H1 (cell line): ENCODE measurements around the gene PSORS1C1. TPM values are rescaled to one million over a fixed set of nuclear protein-coding genes. Genes with fewer than 3 reads are reported as not detected.

Experiments
- CTCF ChIA-PET: fragments of 300-600 bp; sonication (Branson Sonifier 250); formaldehyde crosslinking; loops from one replicate; lab custom pipeline; 2021; ENCODE audit not compliant: partially characterized antibody; lab: Charles Lee
- POLR2A ChIA-PET: fragments of 300-600 bp; sonication (Branson Sonifier 250); formaldehyde crosslinking; loops from one replicate; lab custom pipeline; 2021; ENCODE audit warnings: inconsistent platforms; ENCODE audit not compliant: partially characterized antibody; lab: Charles Lee
- DNase-seq, 2 experiments: peaks; one replicate each; pipeline versions ENCODE4 v3.0.0 to v3.0.0-alpha.2; 2010 to 2022; ENCODE audit warnings: low spot score in 2 of 2, low read depth in 1 of 2, mixed read lengths in 1 of 2
- FAIRE-seq: peaks from 2 replicates; lab custom pipeline; 2011; peaks lifted over from hg19 to GRCh38; lab: Jason Lieb, UNC
- H2AFZ ChIP-seq: 2 replicates; pipeline ENCODE4 v1.8.1; 2012; ENCODE audit warnings: low read length, inconsistent platforms
- H2AK5ac ChIP-seq: 2 replicates; pipeline ENCODE4 v1.6.1; 2013; ENCODE audit warnings: low read depth, low read length
- H2BK120ac ChIP-seq: replicated peaks from 2 replicates; pipeline ENCODE3; 2013; ENCODE audit warnings: low read depth, low read length, inconsistent platforms
- H2BK12ac ChIP-seq: 2 replicates; pipeline ENCODE4 v1.6.1; 2013; ENCODE audit warnings: low read depth, low read length
- H2BK15ac ChIP-seq: 2 replicates; pipeline ENCODE4 v1.6.1; 2013; ENCODE audit warnings: low read length
- H2BK20ac ChIP-seq: 2 replicates; pipeline ENCODE4 v1.6.1; 2013; ENCODE audit warnings: low read length
- H2BK5ac ChIP-seq: 2 replicates; pipeline ENCODE4 v1.6.1; 2013; ENCODE audit warnings: low read depth, low read length
- H3K14ac ChIP-seq: 2 replicates; pipeline ENCODE4 v1.6.1; 2013; ENCODE audit warnings: inconsistent platforms; ENCODE audit not compliant: insufficient read length
- H3K18ac ChIP-seq: 2 replicates; pipeline ENCODE4 v1.6.1; 2013; ENCODE audit warnings: low read length; ENCODE audit errors: extremely low read depth
- H3K23ac ChIP-seq: 2 replicates; pipeline ENCODE4 v1.6.1; 2013; ENCODE audit warnings: inconsistent platforms; ENCODE audit not compliant: insufficient read length
- H3K23me2 ChIP-seq: 2 replicates; pipeline ENCODE4 v1.6.1; 2013; ENCODE audit warnings: low read depth, low read length
- H3K27ac ChIP-seq: 2 replicates; pipeline ENCODE4 v1.6.1; 2011; ENCODE audit warnings: low read depth, low read length, inconsistent platforms
- H3K27me3 ChIP-seq, 4 experiments: replicated peaks in 1 of 4; 1 replicate in 1 of 4; 2 replicates in 3 of 4; pipeline versions ENCODE4 v1.6.1 to v1.8.1; 2011 to 2013; ENCODE audit warnings: low read length in 3 of 4, mild to moderate bottlenecking in 3 of 4, inconsistent platforms in 2 of 4, mixed read lengths in 2 of 4, moderate library complexity in 1 of 4; ENCODE audit not compliant: control insufficient read depth in 3 of 4, insufficient read depth in 3 of 4; ENCODE audit errors: extremely low read depth in 1 of 4
- H3K36me3 ChIP-seq, 4 experiments: 2 replicates each; pipeline versions ENCODE4 v1.6.1 to v1.8.1; 2011 to 2013; ENCODE audit warnings: mild to moderate bottlenecking in 4 of 4, low read length in 3 of 4, moderate library complexity in 2 of 4, control low read depth in 1 of 4, inconsistent platforms in 1 of 4; ENCODE audit not compliant: insufficient read depth in 4 of 4, control insufficient read depth in 2 of 4
- H3K4ac ChIP-seq: replicated peaks from 2 replicates; pipeline ENCODE3; 2013; ENCODE audit warnings: low read length, low read depth, mixed read lengths, inconsistent platforms; ENCODE audit not compliant: insufficient read length
- H3K4me1 ChIP-seq, 4 experiments: replicated peaks in 1 of 4; 1 replicate in 1 of 4; 2 replicates in 3 of 4; pipeline versions ENCODE4 v1.6.1 to v1.8.1; 2011 to 2013; ENCODE audit warnings: low read length in 3 of 4, inconsistent platforms in 2 of 4, mixed read lengths in 1 of 4; ENCODE audit not compliant: insufficient read depth in 4 of 4, control insufficient read depth in 3 of 4
- H3K4me2 ChIP-seq, 2 experiments: 2 replicates each; pipeline versions ENCODE4 v1.6.1 to v1.8.1; 2011 to 2013; ENCODE audit warnings: low read depth in 2 of 2, low read length in 2 of 2, control low read depth in 1 of 2, inconsistent platforms in 1 of 2, mild to moderate bottlenecking in 1 of 2; ENCODE audit not compliant: insufficient read depth in 1 of 2
- H3K4me3 ChIP-seq, 4 experiments: fragments of 200-600, 300-600 bp in 1 of 4; sonication (generic), shearing (Covaris generic), sonication (Bioruptor Twin) in 1 of 4; 2 replicates each; pipeline versions ENCODE4 v1.5.1 to v1.8.1; 2011 to 2016; ENCODE audit warnings: low read length in 4 of 4, low read depth in 3 of 4, control low read depth in 2 of 4, inconsistent platforms in 2 of 4, mild to moderate bottlenecking in 2 of 4, mixed read lengths in 1 of 4, moderate library complexity in 1 of 4; ENCODE audit not compliant: insufficient read depth in 2 of 4; ENCODE audit errors: extremely low read depth in 1 of 4
- H3K56ac ChIP-seq: replicated peaks from 2 replicates; pipeline ENCODE3; 2013; ENCODE audit warnings: low read depth, mild to moderate bottlenecking, mixed read lengths, low read length, inconsistent platforms; ENCODE audit not compliant: insufficient read length
- H3K79me1 ChIP-seq: 2 replicates; pipeline ENCODE4 v1.6.1; 2013; ENCODE audit warnings: low read depth, low read length, control low read depth
- H3K79me2 ChIP-seq, 2 experiments: 2 replicates each; pipeline versions ENCODE4 v1.6.1 to v1.8.1; 2012 to 2013; ENCODE audit warnings: low read length in 2 of 2, mild to moderate bottlenecking in 2 of 2, inconsistent platforms in 1 of 2; ENCODE audit not compliant: insufficient read depth in 2 of 2, control insufficient read depth in 1 of 2
- H3K9ac ChIP-seq, 4 experiments: replicated peaks in 1 of 4; 1 replicate in 1 of 4; 2 replicates in 3 of 4; pipeline versions ENCODE4 v1.6.1 to v1.8.1; 2011 to 2013; ENCODE audit warnings: low read depth in 3 of 4, low read length in 3 of 4, control low read depth in 2 of 4, mild to moderate bottlenecking in 2 of 4, moderate library complexity in 2 of 4, inconsistent platforms in 1 of 4; ENCODE audit errors: extremely low read depth in 1 of 4
- H3K9me3 ChIP-seq, 2 experiments: 2 replicates each; pipeline versions ENCODE4 v1.6.1 to v1.8.1; 2012 to 2013; ENCODE audit warnings: mild to moderate bottlenecking in 2 of 2, moderate library complexity in 2 of 2, control low read depth in 1 of 2, inconsistent platforms in 1 of 2, low read depth in 1 of 2, low read length in 1 of 2, mixed read lengths in 1 of 2; ENCODE audit not compliant: insufficient read depth in 2 of 2
- H4K20me1 ChIP-seq, 2 experiments: replicated peaks in 1 of 2; 2 replicates each; pipeline versions ENCODE3 to v1.8.1; 2011 to 2013; ENCODE audit warnings: inconsistent platforms in 2 of 2, low read length in 2 of 2, mild to moderate bottlenecking in 1 of 2; ENCODE audit not compliant: insufficient read depth in 2 of 2, control insufficient read depth in 1 of 2
- H4K5ac ChIP-seq: 2 replicates; pipeline ENCODE4 v1.6.1; 2013; ENCODE audit warnings: low read length, low read depth, mixed read lengths, inconsistent platforms; ENCODE audit not compliant: insufficient read length
- H4K8ac ChIP-seq: 2 replicates; pipeline ENCODE4 v1.8.0; 2013; ENCODE audit warnings: mild to moderate bottlenecking, moderate library complexity, low read length, inconsistent platforms; ENCODE audit not compliant: insufficient read depth; ENCODE audit errors: extremely low read depth
- H4K91ac ChIP-seq: replicated peaks from 2 replicates; pipeline ENCODE3; 2013; ENCODE audit warnings: low read length, mixed read lengths, inconsistent platforms; ENCODE audit not compliant: insufficient read length
- CHD1 ChIP-seq: IDR thresholded peaks from 2 replicates; pipeline ENCODE4 v1.6.1; 2012; ENCODE audit warnings: low read depth, low read length, improper control_type of control experiment
- EZH2 ChIP-seq: fragments of 200-600 bp; sonication (generic); IDR thresholded peaks from 2 replicates; pipeline ENCODE4 v1.7.1; 2012; ENCODE audit warnings: low read depth, mild to moderate bottlenecking, moderate library complexity, low read length, inconsistent platforms; ENCODE audit not compliant: severe bottlenecking
- KDM5A ChIP-seq: fragments of 200-600 bp; IDR thresholded peaks from 2 replicates; pipeline ENCODE4 v1.7.1; 2012; ENCODE audit warnings: mild to moderate bottlenecking, low read length, inconsistent platforms, mixed read lengths
- NANOG ChIP-seq: IDR thresholded peaks from 2 replicates; pipeline ENCODE4 v1.6.1; 2011; ENCODE audit warnings: low read length, low read depth, mild to moderate bottlenecking, inconsistent platforms; ENCODE audit not compliant: insufficient read depth, poor library complexity, severe bottlenecking
- PHF8 ChIP-seq: fragments of 200-600 bp; sonication (generic); conservative IDR thresholded peaks from 2 replicates; pipeline ENCODE4 v1.7.1; 2012; ENCODE audit warnings: low read depth, mild to moderate bottlenecking, inconsistent platforms, low read length, moderate library complexity
- RBBP5 ChIP-seq: IDR thresholded peaks from 2 replicates; pipeline ENCODE4 v1.7.1; 2012; ENCODE audit warnings: low read depth, mild to moderate bottlenecking, inconsistent platforms, low read length, moderate library complexity, borderline replicate concordance
- RXRA ChIP-seq: IDR thresholded peaks from 2 replicates; pipeline ENCODE4 v1.6.1; 2011; ENCODE audit warnings: low read depth, mild to moderate bottlenecking, low read length, moderate library complexity; ENCODE audit not compliant: insufficient read depth
- SIX5 ChIP-seq: IDR thresholded peaks from 2 replicates; pipeline ENCODE4 v1.6.1; 2011; ENCODE audit warnings: mild to moderate bottlenecking, low read depth, low read length
- SP4 ChIP-seq: IDR thresholded peaks from 2 replicates; pipeline ENCODE4 v1.6.1; 2012; ENCODE audit warnings: low read length, inconsistent platforms
- WGBS, 2 experiments: shearing (Covaris generic) in 1 of 2; methylation state at CpG; one replicate each; pipeline versions ENCODE4 v1.1.6 to v1.1.7; 2013 to 2015; ENCODE audit warnings: low lambda C conversion rate in 2 of 2, mixed read lengths in 2 of 2, inconsistent platforms in 1 of 2, low coverage in 1 of 2, missing lambda C conversion rate in 1 of 2; ENCODE audit not compliant: insufficient replicate concordance in 2 of 2, insufficient coverage in 1 of 2, insufficient read length in 1 of 2; ENCODE audit errors: extremely low coverage in 1 of 2, missing lambda C conversion rate in 1 of 2; 5-methylcytosine and 5-hydroxymethylcytosine counted together
- polyA plus RNA-seq, 7 experiments: library from polyadenylated mRNA; depleted of rRNA in 3 of 7; stranded (reverse) in 5 of 7; unstranded in 2 of 7; fragments of >200 nt in 5 of 7; fragments of 200-250 nt in 2 of 7; gene quantifications; 1 replicate in 5 of 7; 2 replicates in 1 of 7; 4 replicates in 1 of 7; pipeline versions ENCODE4 v1.2.1 to v1.2.3, GENCODE V29; 2011 to 2013; ENCODE audit warnings: missing spikeins in 2 of 7, mixed read lengths in 2 of 7
- total RNA-seq: library from RNA; stranded (reverse); fragmentation: NEBNext Ultra II Directional; extraction: Animal tissue kit (Norgen Biotek cat#: 25700); gene quantifications from 2 replicates; pipeline ENCODE4 v1.2.1, GENCODE V29; 2021
- TF ChIP-seq, protein P1 (sequence below): IDR thresholded peaks from 2 replicates; pipeline ENCODE4 v1.6.1; 2012; ENCODE audit warnings: low read length, inconsistent platforms

PSORS1C1 gene
- total and polyA plus RNA-seq, 2 of the 8 experiments (the other 6 are each of a cell fraction or from before 2014, with no cell fraction given) = 0.12 to 0.52 TPM

DNA sequence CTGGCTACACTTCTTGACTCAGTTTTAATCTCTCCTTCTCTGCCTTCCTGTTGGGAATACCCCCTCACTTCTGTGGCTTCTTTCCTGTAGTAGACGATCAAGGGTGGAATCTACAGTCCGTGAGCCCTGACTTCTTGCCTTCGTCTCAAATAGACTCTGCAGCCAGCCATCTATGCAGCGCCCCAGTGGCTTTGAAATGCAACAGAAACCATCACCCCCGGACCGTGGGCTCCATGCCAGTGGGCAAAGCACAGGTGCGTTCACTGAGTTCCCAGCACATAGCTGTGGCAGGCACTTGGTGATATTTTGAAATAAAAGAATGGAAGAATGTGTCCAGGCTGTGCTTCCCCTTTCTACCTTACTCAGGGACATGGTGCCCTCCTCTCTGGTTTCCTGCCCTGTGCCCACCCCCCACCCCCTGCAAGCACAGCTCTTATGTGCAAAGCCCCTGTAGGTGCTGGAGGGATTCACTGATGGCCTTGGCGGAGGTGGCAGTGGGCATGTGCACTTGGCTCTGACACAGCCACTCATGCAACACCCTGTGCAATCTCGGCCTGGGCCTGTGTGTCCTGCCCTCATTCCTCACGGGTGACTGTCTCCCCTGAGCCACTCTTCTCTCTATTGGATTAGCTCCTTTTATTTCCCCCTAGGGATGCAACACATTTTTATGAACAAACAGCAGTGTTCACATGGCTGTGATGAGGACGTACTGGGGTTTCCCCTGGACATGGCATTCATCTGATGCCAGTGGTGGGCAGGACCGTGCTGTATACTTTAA lies 11.2 kb downstream of the PSORS1C1 start:
- peaks cover 0 to 3% (median 0%) of the 10 kb centered on the region in 4 experiments; a peak in 2 of 7 replicates for H3K4me1 ChIP-seq
- H4K8ac ChIP-seq = peak overlapping the region; percentile 45; the same call in 1 of the 2 replicates
- no peaks in the 10 kb centered on the region for H3K23me2 ChIP-seq
- no peak overlapping the region for H3K9ac ChIP-seq
- H2AFZ ChIP-seq = peak overlapping the region; percentile 88; the same call in 1 of the 2 replicates
- H4K20me1 ChIP-seq = no peaks in the 10 kb centered on the region
- 93% methylated on average over 12 of the region's 12 CpGs; no CpG with 5 or more reads in 1 of the 2 experiments for WGBS, 2 experiments
- no peaks in the 10 kb centered on the region for H3K79me1 ChIP-seq
- no peak overlapping the region for H2BK12ac ChIP-seq
- no peak overlapping the region for H2BK120ac ChIP-seq
- no peak overlapping the region for H3K56ac ChIP-seq
- H3K18ac ChIP-seq = no peak overlapping the region
- POLR2A ChIA-PET = interaction anchor here (68.5 kb wide), 1 partner anchor 43 kb away, joined by 2251 read pairs; the partner anchor contains the start of genes CCHCR1, POU5F1, PSORS1C2 and TCF19
- H2BK20ac ChIP-seq = peak overlapping the region; percentile 34; the same call in 1 of the 2 replicates
- peak overlapping the region; percentile 96 for H2BK15ac ChIP-seq
- FAIRE-seq (no peak), DNase-seq (no peak)
- no peak overlapping the region for H3K4ac ChIP-seq
- H3K9me3 ChIP-seq = no peaks in the 10 kb centered on the region
- no peak overlapping the region for H3K4me2 ChIP-seq
- no peak overlapping the region for H3K27ac ChIP-seq
- no peak overlapping the region for H2BK5ac ChIP-seq
- H4K5ac ChIP-seq = no peak overlapping the region
- CTCF ChIA-PET = interaction anchor here (0.6 to 13.5 kb wide), 11 partner anchors 11 to 447 kb away, joined by 3 to 187 read pairs (median 11); partner anchors contain the start of genes C6orf15, PSORS1C1, PSORS1C2 and TCF19
- H3K23ac ChIP-seq = no peak overlapping the region
- H3K4me3 ChIP-seq = no peak overlapping the region
- H3K36me3 ChIP-seq = no peaks in the 10 kb centered on the region
- no peak overlapping the region; the same call in 1 of the 2 replicates for H2AK5ac ChIP-seq
- H3K14ac ChIP-seq = no peak overlapping the region
- H4K91ac ChIP-seq = peak overlapping the region; percentile 67
- no peaks in the 10 kb centered on the region for H3K79me2 ChIP-seq
- no peaks in the 10 kb centered on the region; a peak in 1 of 7 replicates for H3K27me3 ChIP-seq
- no peak for TF ChIP-seq SP4
- no peak for TF ChIP-seq PHF8
- TF ChIP-seq EZH2 = no peak
- no peak for TF ChIP-seq RXRA
- TF ChIP-seq, protein P1, sequence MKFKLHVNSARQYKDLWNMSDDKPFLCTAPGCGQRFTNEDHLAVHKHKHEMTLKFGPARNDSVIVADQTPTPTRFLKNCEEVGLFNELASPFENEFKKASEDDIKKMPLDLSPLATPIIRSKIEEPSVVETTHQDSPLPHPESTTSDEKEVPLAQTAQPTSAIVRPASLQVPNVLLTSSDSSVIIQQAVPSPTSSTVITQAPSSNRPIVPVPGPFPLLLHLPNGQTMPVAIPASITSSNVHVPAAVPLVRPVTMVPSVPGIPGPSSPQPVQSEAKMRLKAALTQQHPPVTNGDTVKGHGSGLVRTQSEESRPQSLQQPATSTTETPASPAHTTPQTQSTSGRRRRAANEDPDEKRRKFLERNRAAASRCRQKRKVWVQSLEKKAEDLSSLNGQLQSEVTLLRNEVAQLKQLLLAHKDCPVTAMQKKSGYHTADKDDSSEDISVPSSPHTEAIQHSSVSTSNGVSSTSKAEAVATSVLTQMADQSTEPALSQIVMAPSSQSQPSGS = no peak
- TF ChIP-seq CHD1 = no peak
- TF ChIP-seq KDM5A = no peak
- TF ChIP-seq NANOG = no peak
- no peak for TF ChIP-seq SIX5
- TF ChIP-seq RBBP5 = no peak
